IMR-90 (cell line): Measurements from ENCODE around the gene THBS1. TPM values are rescaled to one million over a fixed set of nuclear protein-coding genes. Genes with fewer than 3 reads are reported as not detected.

Source experiments
- ATAC-seq: fragments of 200-7000 bp; cut with Tn5 transposase; 2 replicates; pipeline ENCODE4 v1.9.1; 2020; ENCODE audit warnings: low read depth, mild to moderate bottlenecking, moderate library complexity
- BruUV-seq: library from RNA; stranded (reverse); fragments of 400-500 nt; replicated peaks from 2 replicates; lab custom pipeline; 2021; lab: Mats Ljungman, UMichigan
- CTCF ChIA-PET: fragments of 300-600 bp; formaldehyde crosslinking; extraction: SDS; loops from one replicate; lab custom pipeline; 2021; ENCODE audit warnings: antibody characterized with exemption; lab: Yijun Ruan, JAX
- POLR2A ChIA-PET: fragments of 300-600 bp; sonication (Branson Sonifier 250); formaldehyde crosslinking; loops from one replicate; lab custom pipeline; 2022; ENCODE audit warnings: antibody characterized with exemption; ENCODE audit not compliant: unreplicated experiment; lab: Charles Lee
- DNase-seq: peaks from one replicate; pipeline ENCODE4 v3.0.0; 2013
- H2AFZ ChIP-seq: replicated peaks from 2 replicates; pipeline ENCODE3; 2013; ENCODE audit warnings: low read length, mild to moderate bottlenecking; ENCODE audit not compliant: poor library complexity
- H2AK5ac ChIP-seq: 2 replicates; pipeline ENCODE4 v1.6.1; 2013; ENCODE audit warnings: low read depth, low read length, inconsistent platforms
- H2AK9ac ChIP-seq: replicated peaks from 2 replicates; pipeline ENCODE3; 2013; ENCODE audit warnings: mild to moderate bottlenecking, low read depth, low read length, moderate library complexity; ENCODE audit not compliant: poor library complexity
- H2BK120ac ChIP-seq: 2 replicates; pipeline ENCODE4 v1.6.1; 2013; ENCODE audit warnings: low read depth, low read length, inconsistent platforms
- H2BK15ac ChIP-seq: 3 replicates; pipeline ENCODE4 v1.6.1; 2013; ENCODE audit warnings: low read depth, low read length, inconsistent platforms
- H2BK20ac ChIP-seq: 2 replicates; pipeline ENCODE4 v1.6.1; 2013; ENCODE audit warnings: low read depth, mild to moderate bottlenecking, inconsistent platforms, low read length, moderate library complexity
- H2BK5ac ChIP-seq: 2 replicates; pipeline ENCODE4 v1.6.1; 2013; ENCODE audit warnings: mild to moderate bottlenecking, low read depth, low read length, inconsistent platforms; ENCODE audit not compliant: poor library complexity, severe bottlenecking
- H3K14ac ChIP-seq: replicated peaks from 2 replicates; pipeline ENCODE4 v1.6.1; 2013; ENCODE audit warnings: low read depth, low read length, inconsistent platforms
- H3K18ac ChIP-seq: 2 replicates; pipeline ENCODE4 v1.6.1; 2013; ENCODE audit warnings: low read depth, low read length, control low read depth
- H3K23ac ChIP-seq: 2 replicates; pipeline ENCODE4 v1.6.1; 2013; ENCODE audit warnings: low read depth, low read length, inconsistent platforms
- H3K27ac ChIP-seq: 2 replicates; pipeline ENCODE4 v1.5.1; 2013; ENCODE audit warnings: mild to moderate bottlenecking, control low read depth, low read length; ENCODE audit not compliant: insufficient read depth
- H3K27me3 ChIP-seq: 2 replicates; pipeline ENCODE4 v1.6.1; 2013; ENCODE audit warnings: low read length; ENCODE audit not compliant: control insufficient read depth, insufficient read depth
- H3K36me3 ChIP-seq: 2 replicates; pipeline ENCODE4 v1.6.1; 2013; ENCODE audit warnings: low read length, mixed read lengths; ENCODE audit not compliant: control insufficient read depth, insufficient read depth
- H3K4ac ChIP-seq: 2 replicates; pipeline ENCODE4 v1.6.1; 2013; ENCODE audit warnings: low read depth, low read length, inconsistent platforms
- H3K4me1 ChIP-seq: 2 replicates; pipeline ENCODE4 v1.6.1; 2013; ENCODE audit warnings: low read length, mixed read lengths; ENCODE audit not compliant: control insufficient read depth, insufficient read depth
- H3K4me2 ChIP-seq: 2 replicates; pipeline ENCODE4 v1.6.1; 2013; ENCODE audit warnings: low read depth, mild to moderate bottlenecking, control low read depth, low read length, moderate library complexity
- H3K4me3 ChIP-seq: 2 replicates; pipeline ENCODE4 v1.5.1; 2013; ENCODE audit warnings: low read depth, mild to moderate bottlenecking, control low read depth, low read length, moderate library complexity; ENCODE audit not compliant: insufficient read depth
- H3K56ac ChIP-seq: 2 replicates; pipeline ENCODE4 v1.6.1; 2013; ENCODE audit warnings: low read length, inconsistent platforms; ENCODE audit not compliant: insufficient read depth; ENCODE audit errors: extremely low read depth
- H3K79me1 ChIP-seq, 2 experiments: 2 replicates each; pipeline ENCODE4 v1.6.1; 2013; ENCODE audit warnings: low read length in 2 of 2, inconsistent platforms in 1 of 2, low read depth in 1 of 2
- H3K9ac ChIP-seq: 2 replicates; pipeline ENCODE4 v1.6.1; 2013; ENCODE audit warnings: low read depth, low read length, control low read depth
- H3K9me1 ChIP-seq: 2 replicates; pipeline ENCODE4 v1.6.1; 2013; ENCODE audit warnings: low read length, inconsistent platforms; ENCODE audit not compliant: insufficient read depth
- H3K9me3 ChIP-seq: 2 replicates; pipeline ENCODE4 v1.6.1; 2013; ENCODE audit warnings: low read length; ENCODE audit not compliant: control insufficient read depth, insufficient read depth
- H4K20me1 ChIP-seq: 2 replicates; pipeline ENCODE4 v1.6.1; 2013; ENCODE audit warnings: low read length, inconsistent platforms; ENCODE audit not compliant: insufficient read depth
- H4K5ac ChIP-seq: 2 replicates; pipeline ENCODE4 v1.6.1; 2013; ENCODE audit warnings: mild to moderate bottlenecking, low read depth, low read length, control low read depth
- H4K8ac ChIP-seq, 2 experiments: 2 replicates each; pipeline ENCODE4 v1.6.1; 2013; ENCODE audit warnings: low read depth in 2 of 2, low read length in 2 of 2, control low read depth in 1 of 2, inconsistent platforms in 1 of 2
- H4K91ac ChIP-seq: 2 replicates; pipeline ENCODE4 v1.6.1; 2013; ENCODE audit warnings: low read depth, low read length, inconsistent platforms; ENCODE audit not compliant: insufficient read depth
- CEBPB ChIP-seq: IDR thresholded peaks from 2 replicates; pipeline ENCODE4 v1.6.1; 2012; ENCODE audit warnings: low read depth, low read length, improper control_type of control experiment
- CHD1 ChIP-seq: IDR thresholded peaks from 2 replicates; pipeline ENCODE4 v1.6.1; 2012; ENCODE audit warnings: low read depth, low read length, improper control_type of control experiment
- FOS ChIP-seq: fragments of 150-350 bp; IDR thresholded peaks from 2 replicates; pipeline ENCODE4 v1.6.1; 2016; ENCODE audit warnings: low read depth, low read length
- MAFK ChIP-seq: IDR thresholded peaks from 2 replicates; pipeline ENCODE4 v1.6.1; 2012; ENCODE audit warnings: low read depth, low read length, improper control_type of control experiment
- MAZ ChIP-seq: IDR thresholded peaks from 2 replicates; pipeline ENCODE4 v1.6.1; 2012; ENCODE audit warnings: low read depth, mild to moderate bottlenecking, low read length, improper control_type of control experiment, moderate library complexity, borderline replicate concordance
- NFE2L2 ChIP-seq: fragments of 150-350 bp; IDR thresholded peaks from 2 replicates; pipeline ENCODE4 v1.6.1; 2016; ENCODE audit warnings: low read depth, mild to moderate bottlenecking, low read length
- POLR2A ChIP-seq: IDR thresholded peaks from 2 replicates; pipeline ENCODE4 v1.6.1; 2012; ENCODE audit warnings: mild to moderate bottlenecking, low read depth, low read length
- RAD21 ChIP-seq: IDR thresholded peaks from 2 replicates; pipeline ENCODE4 v1.6.1; 2012; ENCODE audit warnings: low read length, improper control_type of control experiment
- RFX5 ChIP-seq: IDR thresholded peaks from 2 replicates; pipeline ENCODE4 v1.8.0; 2012; ENCODE audit warnings: low read depth, mild to moderate bottlenecking, low read length, moderate library complexity
- SMC3 ChIP-seq: fragments of 150-350 bp; IDR thresholded peaks from 2 replicates; pipeline ENCODE4 v1.6.1; 2016; ENCODE audit warnings: low read depth, mild to moderate bottlenecking, antibody characterized with exemption, low read length, moderate library complexity
- dilution Hi-C: fragments of 300-500 bp; cut with HindIII; formaldehyde crosslinking; loops from one replicate; pipeline ENCODE4 v1.14.3; 2018; ENCODE audit warnings: low sequenced_read_pairs; ENCODE audit not compliant: unreplicated experiment
- in situ Hi-C: fragments of 300-500 bp; cut with MboI; formaldehyde crosslinking; loops from 3 replicates; pipeline ENCODE4 v1.14.3; 2019; ENCODE audit warnings: low sequenced_read_pairs, inconsistent platforms, mixed read lengths
- intact Hi-C: fragments of 100-400 bp; cut with micrococcal nuclease; formaldehyde crosslinking; loops from 2 replicates; pipeline ENCODE4 v1.10.0; 2022
- polyA plus RNA-seq, 3 experiments: library from polyadenylated mRNA; depleted of rRNA; stranded (reverse); fragments of >200 nt; gene quantifications; 2 replicates each; pipeline ENCODE4 v1.2.3, GENCODE V29; 2012; ENCODE audit warnings: low replicate concordance in 1 of 3
- total RNA-seq: library from RNA; depleted of rRNA; stranded (reverse); fragments of >200 nt; gene quantifications from 2 replicates; pipeline ENCODE4 v1.2.3, GENCODE V29; 2012
- TF ChIP-seq, protein P1 (sequence below): fragments of 150-350 bp; IDR thresholded peaks from 2 replicates; pipeline ENCODE4 v1.6.1; 2016; ENCODE audit warnings: low read depth, mild to moderate bottlenecking, low read length, moderate library complexity, borderline replicate concordance
- TF ChIP-seq, protein P2 (sequence below): conservative IDR thresholded peaks from 2 replicates; pipeline ENCODE4 v1.5.1; 2012; ENCODE audit warnings: mild to moderate bottlenecking, low read depth, low read length, improper control_type of control experiment

The THBS1 gene
- total and polyA plus RNA-seq, 2 of the 4 experiments (the other 2 are of a cell fraction): 1,562 to 4,071 TPM

DNA sequence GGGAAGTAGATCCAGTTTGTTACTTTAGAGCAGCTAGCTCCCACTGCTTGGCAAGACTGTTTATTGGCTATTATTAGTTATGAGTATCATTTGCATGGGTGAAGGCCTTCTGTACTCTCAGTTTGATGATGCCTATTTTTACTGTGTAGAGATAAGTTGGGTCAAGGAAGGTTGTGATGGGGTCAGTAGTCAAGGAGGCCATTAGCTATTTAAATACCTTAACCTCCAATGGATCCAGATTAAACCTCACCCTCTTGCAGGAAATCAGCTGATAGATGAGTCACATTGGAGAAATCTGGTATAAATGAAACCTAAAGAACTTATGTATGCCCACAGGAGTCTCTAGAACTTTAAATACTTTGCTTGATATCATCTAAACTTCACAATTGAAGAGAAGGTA lies 45.0 kb downstream of the THBS1 start:
- peak; percentile 56 for DNase-seq
- H3K9me3 ChIP-seq: no peaks in the 10 kb centered on the region; the same call in 1 of the 2 replicates
- H3K4ac ChIP-seq: peak overlapping the region; percentile 80
- H2BK120ac ChIP-seq: peak overlapping the region; percentile 73
- H3K79me1 ChIP-seq: peaks cover 0 to 5% of the 10 kb centered on the region in 2 experiments; a peak in 1 of 4 replicates
- peak overlapping the region; percentile 42; the same call in 1 of the 2 replicates for H4K5ac ChIP-seq
- TF ChIP-seq FOS (no peak), CEBPB (no peak), NFE2L2 (no peak), MAZ (no peak), CHD1 (no peak), SMC3 (no peak), MAFK (no peak), RFX5 (no peak), POLR2A (no peak), RAD21 (no peak)
- TF ChIP-seq, protein P1, sequence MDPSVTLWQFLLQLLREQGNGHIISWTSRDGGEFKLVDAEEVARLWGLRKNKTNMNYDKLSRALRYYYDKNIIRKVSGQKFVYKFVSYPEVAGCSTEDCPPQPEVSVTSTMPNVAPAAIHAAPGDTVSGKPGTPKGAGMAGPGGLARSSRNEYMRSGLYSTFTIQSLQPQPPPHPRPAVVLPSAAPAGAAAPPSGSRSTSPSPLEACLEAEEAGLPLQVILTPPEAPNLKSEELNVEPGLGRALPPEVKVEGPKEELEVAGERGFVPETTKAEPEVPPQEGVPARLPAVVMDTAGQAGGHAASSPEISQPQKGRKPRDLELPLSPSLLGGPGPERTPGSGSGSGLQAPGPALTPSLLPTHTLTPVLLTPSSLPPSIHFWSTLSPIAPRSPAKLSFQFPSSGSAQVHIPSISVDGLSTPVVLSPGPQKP: no peak
- TF ChIP-seq, protein P2, sequence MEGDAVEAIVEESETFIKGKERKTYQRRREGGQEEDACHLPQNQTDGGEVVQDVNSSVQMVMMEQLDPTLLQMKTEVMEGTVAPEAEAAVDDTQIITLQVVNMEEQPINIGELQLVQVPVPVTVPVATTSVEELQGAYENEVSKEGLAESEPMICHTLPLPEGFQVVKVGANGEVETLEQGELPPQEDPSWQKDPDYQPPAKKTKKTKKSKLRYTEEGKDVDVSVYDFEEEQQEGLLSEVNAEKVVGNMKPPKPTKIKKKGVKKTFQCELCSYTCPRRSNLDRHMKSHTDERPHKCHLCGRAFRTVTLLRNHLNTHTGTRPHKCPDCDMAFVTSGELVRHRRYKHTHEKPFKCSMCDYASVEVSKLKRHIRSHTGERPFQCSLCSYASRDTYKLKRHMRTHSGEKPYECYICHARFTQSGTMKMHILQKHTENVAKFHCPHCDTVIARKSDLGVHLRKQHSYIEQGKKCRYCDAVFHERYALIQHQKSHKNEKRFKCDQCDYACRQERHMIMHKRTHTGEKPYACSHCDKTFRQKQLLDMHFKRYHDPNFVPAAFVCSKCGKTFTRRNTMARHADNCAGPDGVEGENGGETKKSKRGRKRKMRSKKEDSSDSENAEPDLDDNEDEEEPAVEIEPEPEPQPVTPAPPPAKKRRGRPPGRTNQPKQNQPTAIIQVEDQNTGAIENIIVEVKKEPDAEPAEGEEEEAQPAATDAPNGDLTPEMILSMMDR: no peak
- no peak overlapping the region for H2AFZ ChIP-seq
- H3K14ac ChIP-seq: peak overlapping the region; percentile 93
- no peak for ATAC-seq
- no TSS peak for BruUV-seq
- ChIA-PET POLR2A (no interaction called here), CTCF (no interaction called here)
- no peak overlapping the region for H3K4me3 ChIP-seq
- peak overlapping the region; percentile 96 for H2AK5ac ChIP-seq
- peak overlapping the region; percentile 36; the same call in 1 of the 2 replicates for H3K23ac ChIP-seq
- H2BK15ac ChIP-seq: peak overlapping the region; percentile 91; the same call in 2 of the 3 replicates
- peak overlapping the region; percentile 83; the same call in 1 of the 2 replicates for H2BK20ac ChIP-seq
- H3K4me1 ChIP-seq: peaks cover 27% of the 10 kb centered on the region
- peak overlapping the region in 1 of 2 experiments; percentile 51; a peak in 1 of 4 replicates for H4K8ac ChIP-seq
- no peak overlapping the region for H3K56ac ChIP-seq
- H3K36me3 ChIP-seq: no peaks in the 10 kb centered on the region
- 0 out of 2 replicates have a peak overlapping the region, but pooled peaks have one; percentile 30 for H3K4me2 ChIP-seq
- peak overlapping the region; percentile 61 for H4K91ac ChIP-seq
- intact Hi-C loops (no loop called here), dilution Hi-C loops (no loop called here), in situ Hi-C loops (no loop called here)
- H2BK5ac ChIP-seq: peak overlapping the region; percentile 7
- H3K18ac ChIP-seq: peak overlapping the region; percentile 71; the same call in 1 of the 2 replicates
- H3K27ac ChIP-seq: no peak overlapping the region
- H3K27me3 ChIP-seq: no peaks in the 10 kb centered on the region
- no peak overlapping the region for H3K9ac ChIP-seq
- H3K9me1 ChIP-seq: peaks cover 21% of the 10 kb centered on the region
- no peak overlapping the region for H2AK9ac ChIP-seq
- no peaks in the 10 kb centered on the region for H4K20me1 ChIP-seq
